ENCODE data around the gene NEO1.
A peak's percentile ranks its signal among the peaks of the same experiment; 100 is the strongest.

NEO1 gene

DNA sequence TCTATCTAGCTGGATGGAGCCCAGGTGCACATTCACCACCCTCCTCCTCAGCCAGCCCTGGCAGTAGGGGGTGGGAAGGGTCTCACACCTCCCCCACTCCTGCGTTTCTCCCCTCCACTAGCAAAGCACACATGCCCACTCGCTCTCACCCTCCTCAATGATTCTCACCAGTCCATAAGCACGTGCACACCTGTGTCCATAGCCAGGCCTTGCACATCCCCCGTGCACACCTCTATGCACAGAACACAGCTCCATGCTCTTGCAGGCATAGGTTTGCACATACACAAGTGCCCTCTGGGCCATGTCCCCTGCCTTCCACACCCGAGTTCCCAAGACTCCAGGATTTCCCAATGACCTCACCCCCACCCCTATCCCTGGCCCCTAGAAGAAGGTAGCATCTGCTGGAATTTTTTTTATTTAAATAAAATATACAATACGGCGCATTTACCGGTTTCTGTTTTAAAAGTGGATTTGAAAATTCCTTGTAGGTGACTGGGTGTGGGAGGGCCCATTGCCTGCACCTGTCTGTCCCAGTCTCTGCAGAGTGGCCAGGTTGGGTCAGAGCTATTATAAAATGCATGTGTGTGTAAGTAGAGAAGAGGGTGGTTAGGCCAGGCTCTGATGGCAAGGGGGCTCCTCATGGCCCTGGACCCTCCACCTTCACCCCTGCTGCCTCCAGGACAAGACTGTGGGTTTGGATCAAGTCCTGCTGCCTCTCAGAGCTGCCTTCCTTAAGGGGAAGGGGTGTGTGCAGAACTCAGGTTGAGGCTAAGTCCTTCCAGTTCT lies 267.4 kb downstream of the NEO1 start:
- no peak for DNase-seq

DNA sequence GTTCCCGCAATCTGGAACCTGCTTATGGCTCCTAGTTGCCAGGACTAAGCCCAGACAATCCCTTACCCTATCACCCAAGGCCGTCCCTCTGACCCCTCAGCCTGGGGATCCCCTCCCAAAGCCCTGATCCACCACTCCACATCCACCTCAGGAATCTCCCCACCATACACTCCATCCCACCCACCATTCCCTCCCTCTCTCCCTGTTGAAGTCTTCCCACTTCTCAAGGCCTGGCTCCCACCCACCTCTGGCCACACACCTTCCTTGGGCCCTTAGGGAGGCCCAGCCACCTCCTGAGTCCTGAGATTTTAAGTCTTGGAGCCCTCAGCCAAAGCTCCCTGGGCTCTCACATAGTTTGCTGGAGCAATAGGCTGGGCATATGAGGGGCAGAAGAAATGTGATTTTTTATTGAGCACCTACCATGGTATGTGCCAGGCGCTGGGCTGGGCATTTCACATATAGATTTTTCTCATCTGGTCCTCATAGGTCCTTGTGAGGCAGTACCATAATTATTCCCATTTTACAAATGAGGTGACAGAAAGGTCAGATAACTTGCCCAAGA lies 268.4 kb downstream of the NEO1 start:
- DNase-seq = no peak

DNA sequence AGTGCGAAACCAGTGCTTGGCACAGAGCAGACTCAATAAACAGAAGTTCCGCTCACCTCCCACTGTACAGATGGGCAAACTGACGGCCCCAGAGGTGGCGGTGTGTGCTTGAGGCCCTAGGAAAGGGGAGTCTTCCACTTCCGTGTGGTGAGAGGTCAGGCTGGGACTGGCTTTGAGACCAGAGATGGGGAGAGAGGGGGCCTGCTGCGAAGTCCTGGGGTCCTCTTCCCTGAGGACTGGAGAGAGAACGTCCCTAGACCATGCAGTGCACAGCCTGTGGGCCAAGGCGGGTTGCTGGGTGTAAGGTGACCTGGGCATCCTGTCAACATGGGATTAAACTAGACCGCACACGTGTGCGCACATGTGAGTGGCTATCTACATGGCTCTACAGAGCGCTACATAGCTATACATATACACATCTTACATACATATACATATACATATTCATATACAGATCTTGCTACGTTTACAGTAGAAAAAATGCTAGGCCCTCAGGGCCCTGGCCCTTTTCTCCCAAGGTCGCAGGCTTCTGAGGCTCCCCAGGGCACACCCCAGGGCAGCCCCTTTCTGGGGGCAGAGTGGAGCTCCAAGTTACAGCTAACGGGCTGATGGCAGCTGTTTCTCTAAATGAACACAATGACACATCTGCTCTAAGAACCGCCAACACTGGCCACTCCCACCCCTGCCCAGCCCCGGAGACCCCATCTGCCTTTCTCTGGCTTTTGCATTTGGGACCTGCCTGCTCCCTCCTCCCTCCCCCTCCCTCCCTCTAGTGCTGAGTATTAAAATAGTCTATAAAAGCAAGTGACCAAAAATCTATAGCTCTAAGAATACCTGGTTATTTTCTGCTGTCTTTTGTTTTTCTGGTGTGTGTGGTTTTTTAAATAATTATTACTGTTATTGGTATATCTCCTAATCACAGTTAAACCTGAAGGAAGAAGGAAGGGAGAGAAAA lies 269.5 kb downstream of the NEO1 start:
- no peak for DNase-seq

- no peak for DNase-seq
These were observed 270.6 kb downstream of the NEO1 start for GRCh38 chr15:73322665-73323373.

GRCh38 chr15:73323374-73323955 lies 271.2 kb downstream of the NEO1 start:
- no peak for DNase-seq

GRCh38 chr15:73323956-73324355 lies 271.7 kb downstream of the NEO1 start:
- DNase-seq = no peak

DNA sequence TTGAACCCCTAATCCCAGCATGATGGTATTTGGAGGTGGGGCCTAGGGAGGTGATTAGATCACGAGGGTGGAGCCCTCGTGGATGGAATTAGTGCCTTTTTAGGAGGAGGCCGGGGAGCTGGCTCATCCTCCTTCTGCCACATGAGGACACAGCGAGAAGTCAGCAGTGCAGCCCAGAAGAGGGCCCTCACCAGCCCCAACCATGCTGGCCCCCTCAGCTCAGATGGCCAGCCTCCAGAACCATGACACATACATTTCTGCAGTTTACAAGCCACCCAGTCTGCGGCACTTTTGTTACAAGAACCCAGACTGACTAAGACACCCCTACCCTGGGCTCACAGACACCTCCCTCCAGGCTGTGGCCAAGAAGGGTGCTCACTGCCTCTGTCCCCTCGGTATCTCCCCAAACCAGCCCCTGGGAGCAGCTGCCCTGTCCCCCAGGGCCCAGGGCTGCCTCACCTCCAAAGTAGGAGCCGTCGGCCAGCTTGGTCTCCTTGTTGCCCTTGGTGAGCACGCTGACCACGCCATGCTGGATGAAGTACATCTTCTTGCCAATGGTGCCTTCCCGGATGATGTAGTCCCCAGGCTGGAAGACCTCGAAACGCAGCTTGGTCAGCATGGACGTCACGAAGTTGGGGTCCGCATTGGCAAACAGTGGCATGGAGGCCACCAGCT lies 272.4 kb downstream of the NEO1 start:
- DNase-seq = no peak

- DNase-seq = peak; percentile 4
These were observed 273.1 kb downstream of the NEO1 start for GRCh38 chr15:73325191-73325861.

DNA sequence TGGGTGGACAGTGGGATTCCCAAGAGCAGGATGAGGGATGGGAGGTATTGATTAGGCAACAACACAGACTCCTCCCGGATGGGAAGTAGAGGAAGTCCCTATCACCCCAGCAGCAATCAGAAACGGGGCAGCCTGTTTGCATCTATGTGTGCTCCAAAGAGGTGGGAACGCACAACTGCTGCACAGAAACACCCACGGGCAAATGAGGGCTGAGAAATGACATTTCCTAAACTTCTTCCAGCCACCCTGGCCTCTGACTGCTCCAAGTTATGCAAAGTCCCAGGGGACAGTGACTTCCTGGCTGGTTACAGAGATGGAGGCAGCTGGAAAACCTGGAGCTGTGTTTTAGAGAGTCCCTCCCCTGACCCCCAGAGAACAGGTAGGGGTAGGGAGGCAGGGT lies 273.9 kb downstream of the NEO1 start:
- DNase-seq = no peak

- DNase-seq = no peak
These were observed 276.0 kb downstream of the NEO1 start for GRCh38 chr15:73328149-73328820.

GRCh38 chr15:73328981-73329380 lies 276.7 kb downstream of the NEO1 start:
- DNase-seq = no peak

- no peak for DNase-seq
These were observed 277.4 kb downstream of the NEO1 start for GRCh38 chr15:73329501-73330200.

DNA sequence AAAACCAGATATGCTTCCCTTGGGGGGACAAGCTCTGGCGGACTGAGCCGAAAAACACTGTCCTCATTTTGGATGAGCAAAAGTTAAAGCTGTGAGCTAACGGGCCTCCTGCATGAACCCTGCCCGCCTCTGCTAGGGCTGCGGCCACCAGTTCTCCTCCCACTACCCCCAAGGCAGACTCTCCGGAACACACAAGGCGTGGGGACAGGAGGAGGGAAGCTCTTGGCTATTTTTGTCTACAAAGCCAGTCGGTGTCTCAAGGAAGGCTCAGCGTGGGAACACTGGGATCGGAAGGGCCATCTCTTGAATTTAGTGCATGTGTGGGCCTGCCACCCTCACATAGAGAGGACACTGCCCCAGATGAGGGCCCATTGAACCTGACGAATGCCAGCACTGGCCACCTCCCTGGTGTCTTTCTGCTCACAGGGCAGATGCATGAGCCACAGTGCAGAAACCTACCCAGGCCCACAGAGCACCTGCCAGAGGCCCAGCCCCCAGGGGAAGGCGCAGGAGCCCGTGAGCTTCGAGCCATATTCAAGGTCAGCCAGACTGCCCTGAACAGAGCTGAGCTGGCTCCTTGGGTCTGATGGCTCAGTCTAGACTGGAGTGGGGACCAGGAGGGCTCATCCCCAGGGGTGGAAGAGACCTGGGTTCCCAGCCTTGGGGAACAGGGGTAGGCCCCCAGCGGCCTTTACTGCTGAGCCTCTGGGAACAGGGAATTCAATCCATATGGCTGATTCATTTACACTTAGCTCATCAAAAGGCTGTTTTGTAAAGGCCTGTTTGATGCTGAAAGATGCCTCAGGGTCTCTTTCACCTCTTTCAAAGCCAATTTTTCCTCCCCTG lies 278.2 kb downstream of the NEO1 start:
- no peak for DNase-seq

GRCh38 chr15:73331501-73331900 lies 279.2 kb downstream of the NEO1 start:
- no peak for DNase-seq

DNA sequence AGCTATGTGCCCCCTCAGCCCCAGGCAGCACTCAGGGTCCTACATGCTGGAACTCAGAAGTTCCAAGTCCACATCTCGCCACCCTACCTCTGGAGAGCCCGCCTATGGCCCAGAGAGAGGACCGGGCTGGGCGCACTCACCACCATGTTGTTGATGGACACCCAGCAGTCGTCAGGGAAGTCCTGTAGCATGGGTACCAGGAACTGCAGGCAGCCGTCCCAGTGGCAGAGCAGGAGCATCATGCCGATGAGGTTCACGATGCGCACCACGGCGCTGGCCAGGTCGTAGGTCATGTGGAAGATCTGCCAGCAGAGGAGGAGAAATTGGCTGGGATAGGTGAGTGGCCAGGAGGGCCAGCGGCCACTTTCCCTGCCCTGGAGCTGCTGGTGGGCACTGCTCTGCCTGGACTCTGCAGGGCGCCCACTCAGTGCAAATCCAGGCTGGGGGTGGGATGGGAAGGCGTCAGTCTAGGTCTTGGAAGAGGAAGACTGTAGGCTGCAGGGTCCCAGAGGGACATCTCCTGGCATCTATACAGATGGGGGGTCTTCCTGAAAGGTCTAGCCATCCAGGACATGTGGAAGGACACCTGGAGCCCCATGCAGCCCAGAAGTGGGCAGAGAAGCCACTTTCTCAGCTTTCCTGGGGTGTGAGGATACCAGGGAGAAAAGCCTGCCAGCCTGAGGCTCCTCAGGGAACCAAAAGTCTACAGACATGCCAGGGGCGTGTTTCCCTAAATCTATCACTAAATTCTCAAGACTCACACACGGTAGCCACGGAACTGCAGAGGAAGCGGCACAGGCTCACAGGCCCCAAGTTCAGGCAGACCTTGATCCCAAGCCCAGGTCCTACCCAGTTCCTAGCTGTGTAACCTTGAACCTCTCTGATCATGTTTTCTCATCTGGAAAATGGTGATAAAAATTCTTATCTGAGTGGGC lies 280.0 kb downstream of the NEO1 start:
- no peak for DNase-seq

- no peak for DNase-seq
These were observed 280.7 kb downstream of the NEO1 start for GRCh38 chr15:73333001-73333400.

GRCh38 chr15:73334086-73334485 lies 281.8 kb downstream of the NEO1 start:
- DNase-seq = no peak

DNA sequence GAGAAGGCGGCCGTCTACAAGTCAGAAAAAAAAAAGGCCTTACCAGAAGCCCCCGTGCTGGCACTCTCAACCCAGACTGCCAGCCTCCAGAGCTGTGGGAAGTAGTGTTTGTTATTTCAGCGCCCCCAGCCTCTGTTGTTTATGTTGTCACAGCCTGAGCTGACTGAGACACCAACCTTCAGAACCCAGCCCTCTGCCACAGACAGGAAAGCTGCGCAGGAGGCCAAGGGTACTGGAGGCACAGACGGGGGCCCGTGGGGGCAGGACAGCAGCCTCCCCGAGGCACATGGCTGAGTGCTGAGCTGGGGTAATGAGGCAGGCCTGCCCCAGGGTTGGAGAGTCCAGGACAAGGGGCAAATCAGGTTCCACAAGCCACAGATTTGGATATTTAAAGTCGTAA lies 282.8 kb downstream of the NEO1 start:
- no peak for DNase-seq

Measured in CD4-positive, alpha-beta T cell treated with Interleukin-21 for 1 hour (primary cell).